ENCODE results near the gene NFXL1.

GRCh38 chr4:47827343-47828047, 86.9 kb downstream of the NFXL1 start:
- no peak for TF ChIP-seq YY1 (IDR thresholded peaks at IDR 0.05; ENCODE audit: insufficient read depth, insufficient read length)
- TF ChIP-seq ZNF274 (IDR thresholded peaks at IDR 0.05; ENCODE audit: low read depth, low read length), result no peak

All from NT2/D1 (cell line).